PC-9 (cell line): Measurements from ENCODE around the gene ENTREP3.

Source experiments
- EZH2 ChIP-seq: fragments of 200-600 bp; sonication (generic); IDR thresholded peaks from 2 replicates; pipeline ENCODE4 v1.8.0; 2017; ENCODE audit warnings: antibody characterized with exemption, low read depth
- TF ChIP-seq, protein P1 (sequence below): fragments of 200-600 bp; sonication (generic); conservative IDR thresholded peaks from 2 replicates; pipeline ENCODE4 v1.6.1; 2017; ENCODE audit warnings: mixed run types, antibody characterized with exemption, mild to moderate bottlenecking, moderate library complexity

GRCh38 chr1:155296661-155297060, 41.4 kb upstream of the ENTREP3 start:
- TF ChIP-seq, protein P1, sequence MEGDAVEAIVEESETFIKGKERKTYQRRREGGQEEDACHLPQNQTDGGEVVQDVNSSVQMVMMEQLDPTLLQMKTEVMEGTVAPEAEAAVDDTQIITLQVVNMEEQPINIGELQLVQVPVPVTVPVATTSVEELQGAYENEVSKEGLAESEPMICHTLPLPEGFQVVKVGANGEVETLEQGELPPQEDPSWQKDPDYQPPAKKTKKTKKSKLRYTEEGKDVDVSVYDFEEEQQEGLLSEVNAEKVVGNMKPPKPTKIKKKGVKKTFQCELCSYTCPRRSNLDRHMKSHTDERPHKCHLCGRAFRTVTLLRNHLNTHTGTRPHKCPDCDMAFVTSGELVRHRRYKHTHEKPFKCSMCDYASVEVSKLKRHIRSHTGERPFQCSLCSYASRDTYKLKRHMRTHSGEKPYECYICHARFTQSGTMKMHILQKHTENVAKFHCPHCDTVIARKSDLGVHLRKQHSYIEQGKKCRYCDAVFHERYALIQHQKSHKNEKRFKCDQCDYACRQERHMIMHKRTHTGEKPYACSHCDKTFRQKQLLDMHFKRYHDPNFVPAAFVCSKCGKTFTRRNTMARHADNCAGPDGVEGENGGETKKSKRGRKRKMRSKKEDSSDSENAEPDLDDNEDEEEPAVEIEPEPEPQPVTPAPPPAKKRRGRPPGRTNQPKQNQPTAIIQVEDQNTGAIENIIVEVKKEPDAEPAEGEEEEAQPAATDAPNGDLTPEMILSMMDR = no peak
- TF ChIP-seq EZH2 = no peak
